HG02970 (cell line): Measurements from ENCODE around the gene SPAG9.
"Not testable (repeated sequence)": the region's sequence is repeated elsewhere in the genome, so short reads cannot be mapped to it uniquely, and the experiment has no call there.

Experiments
- ATAC-seq: cut with Tn5 transposase; IDR thresholded peaks from one replicate; pipeline ENCODE4 v1.9.1; 2021; ENCODE audit warnings: mild to moderate bottlenecking, moderate library complexity, moderate number of reproducible peaks; ENCODE audit not compliant: unreplicated experiment, low FRiP score

Gene SPAG9

DNA sequence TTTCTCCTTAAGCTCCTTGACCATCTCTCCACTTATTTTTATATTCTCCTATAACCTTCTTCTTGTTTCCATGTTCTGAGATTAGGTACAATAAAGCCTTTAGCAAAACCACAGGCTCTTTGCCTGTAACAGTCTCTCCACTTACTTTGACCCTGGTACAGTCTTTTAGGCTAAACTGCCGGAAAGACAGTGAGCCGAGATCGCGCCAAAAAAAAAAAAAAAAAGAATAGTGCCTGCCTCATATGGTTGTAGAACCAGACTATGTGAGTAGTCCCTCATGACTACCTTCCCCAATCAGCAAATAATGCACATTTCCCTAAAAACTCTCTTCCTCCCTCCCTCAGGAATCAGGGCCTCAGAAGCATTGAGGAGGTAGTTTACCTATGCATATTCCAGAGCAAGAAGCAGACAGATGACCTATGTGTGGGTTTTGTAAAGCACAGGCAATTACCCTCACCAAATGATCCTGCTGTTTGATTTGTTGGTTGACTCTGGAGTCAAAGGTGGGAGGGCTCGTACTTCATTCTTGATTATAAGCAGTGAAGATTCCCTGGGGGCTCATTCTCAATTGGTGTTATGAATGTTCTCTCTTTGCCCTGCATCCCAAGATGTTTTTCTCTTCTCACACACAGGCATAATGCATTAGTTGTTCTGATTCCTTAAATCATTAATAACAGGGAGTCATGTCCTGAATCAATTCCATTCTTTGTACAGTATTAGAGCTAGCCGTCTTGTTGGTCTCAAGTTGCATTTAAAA, 23.8 kb upstream of the SPAG9 start:
- ATAC-seq, result no peak

GRCh38 chr17:51142597-51142996, 21.9 kb upstream of the SPAG9 start:
- no peak for ATAC-seq

DNA sequence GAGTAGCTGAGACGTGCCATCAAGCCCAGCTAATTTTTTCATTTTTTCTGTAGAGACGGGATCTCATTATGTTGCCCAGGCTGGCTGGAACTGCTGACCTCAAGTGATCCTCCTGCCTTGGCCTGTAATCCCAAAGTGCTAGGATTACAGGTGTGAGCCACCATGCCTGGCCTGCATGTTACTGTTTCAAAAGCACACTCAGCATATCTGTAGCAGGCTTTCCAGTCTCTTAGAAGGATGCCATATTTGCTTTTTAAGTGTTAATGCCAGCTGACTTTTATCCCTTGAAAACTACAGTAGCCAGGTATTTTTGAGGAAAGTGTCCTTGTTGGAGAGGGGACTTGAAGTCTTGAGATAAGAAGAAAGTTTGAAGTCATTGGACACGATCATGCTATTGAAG, 15.3 kb upstream of the SPAG9 start:
- ATAC-seq, result no peak

- ATAC-seq, result no peak
These were observed 12.7 kb upstream of the SPAG9 start for GRCh38 chr17:51133365-51133764.

- ATAC-seq, result peak; percentile 70
These were observed 12.3 kb upstream of the SPAG9 start for GRCh38 chr17:51132964-51133319.

- ATAC-seq, result no peak
These were observed 7.4 kb upstream of the SPAG9 start for GRCh38 chr17:51128076-51128475.

DNA sequence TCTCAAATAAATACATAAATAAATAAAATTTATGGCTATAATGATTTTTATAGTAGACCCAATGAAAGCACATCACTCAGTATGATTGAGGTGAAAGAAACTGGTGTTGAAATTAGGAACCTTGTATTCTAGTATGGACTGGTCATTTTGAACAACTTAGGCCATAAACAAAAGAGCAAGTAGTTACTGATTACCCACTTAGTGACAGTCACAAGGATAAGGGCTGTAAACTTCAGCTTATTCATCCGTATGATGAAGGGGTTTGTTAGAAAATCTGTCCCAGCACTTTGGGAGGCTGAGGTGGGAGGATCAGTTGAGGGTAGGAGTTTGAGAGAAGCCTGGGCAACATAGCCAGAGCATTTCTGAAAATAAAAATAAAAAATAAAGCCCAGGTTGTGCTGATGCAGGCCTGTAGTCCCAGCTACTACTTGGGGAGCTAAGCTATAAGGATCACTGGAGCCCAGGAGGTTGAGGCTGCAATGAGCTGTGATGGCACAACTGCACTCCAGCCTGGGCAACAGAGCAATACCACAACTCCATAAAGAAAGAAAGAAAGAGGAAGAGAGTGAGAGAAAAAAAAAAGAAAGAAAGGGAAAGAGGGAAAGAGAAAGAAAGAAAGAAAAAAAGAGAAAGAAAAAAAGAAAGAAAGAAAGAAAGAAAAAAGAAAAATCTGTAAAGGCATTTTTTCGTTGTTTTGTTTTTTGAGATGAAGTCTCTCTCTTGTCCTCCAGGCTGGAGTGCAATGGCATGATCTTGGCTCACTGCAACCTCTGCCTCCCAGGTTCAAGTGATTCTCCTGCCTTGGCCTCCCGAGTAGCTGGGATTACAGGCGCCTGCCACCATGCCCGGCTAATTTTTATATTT, 4.2 kb upstream of the SPAG9 start:
- no peak for ATAC-seq

GRCh38 chr17:51122473-51123115, 1.9 kb upstream of the SPAG9 start:
- not testable (repeated sequence) for ATAC-seq

- no peak for ATAC-seq
These were observed 1.2 kb upstream of the SPAG9 start for GRCh38 chr17:51121620-51122472.

- no peak for ATAC-seq
These were observed 320 bp downstream of the SPAG9 start for GRCh38 chr17:51120357-51120738.

GRCh38 chr17:51119415-51120356, 982 bp downstream of the SPAG9 start:
- ATAC-seq, result peak; percentile 11

DNA sequence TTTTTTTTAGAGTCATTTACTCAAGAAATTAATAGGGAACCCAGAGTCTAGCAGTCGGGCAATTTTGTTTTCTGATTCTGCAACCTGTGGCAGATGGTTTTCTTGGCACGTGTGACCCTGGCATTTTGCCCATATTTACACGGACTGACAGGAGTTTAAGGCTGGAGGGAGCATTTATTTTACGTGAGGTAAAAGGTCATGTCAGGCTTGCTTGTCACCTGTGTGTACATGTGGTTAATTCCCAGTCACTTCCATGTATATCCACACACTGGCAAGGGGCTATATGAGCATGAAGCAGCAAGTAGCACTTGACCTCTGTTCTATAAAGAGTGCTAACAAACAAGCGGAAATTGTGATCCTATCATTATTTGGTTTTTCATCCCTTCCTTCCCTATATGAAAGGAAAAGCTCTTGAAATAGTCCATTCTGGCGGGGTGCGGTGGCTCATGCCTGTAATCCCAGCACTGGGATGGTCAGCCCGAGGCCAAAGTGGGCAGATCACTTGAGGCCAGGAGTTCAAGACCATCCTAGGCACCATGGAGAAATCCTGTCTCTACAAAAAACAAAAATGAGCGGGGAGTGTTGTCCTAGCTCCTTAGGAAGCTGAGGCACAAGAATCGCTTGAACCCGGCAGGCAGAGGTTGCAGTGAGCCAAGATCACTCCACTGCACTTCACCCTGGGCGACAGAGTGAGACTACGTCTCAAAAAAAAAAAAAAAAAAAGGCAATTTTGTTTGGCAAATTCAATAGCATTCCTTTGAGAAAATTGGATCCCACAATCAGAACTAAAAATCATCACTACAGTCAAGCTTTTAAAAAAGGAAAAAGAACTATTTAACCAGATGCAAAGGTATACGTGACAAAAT, 2.1 kb downstream of the SPAG9 start:
- ATAC-seq, result no peak

- ATAC-seq, result no peak
These were observed 5.5 kb downstream of the SPAG9 start for GRCh38 chr17:51115179-51115578.

GRCh38 chr17:51112303-51113222, 8.1 kb downstream of the SPAG9 start:
- not testable (repeated sequence) for ATAC-seq

DNA sequence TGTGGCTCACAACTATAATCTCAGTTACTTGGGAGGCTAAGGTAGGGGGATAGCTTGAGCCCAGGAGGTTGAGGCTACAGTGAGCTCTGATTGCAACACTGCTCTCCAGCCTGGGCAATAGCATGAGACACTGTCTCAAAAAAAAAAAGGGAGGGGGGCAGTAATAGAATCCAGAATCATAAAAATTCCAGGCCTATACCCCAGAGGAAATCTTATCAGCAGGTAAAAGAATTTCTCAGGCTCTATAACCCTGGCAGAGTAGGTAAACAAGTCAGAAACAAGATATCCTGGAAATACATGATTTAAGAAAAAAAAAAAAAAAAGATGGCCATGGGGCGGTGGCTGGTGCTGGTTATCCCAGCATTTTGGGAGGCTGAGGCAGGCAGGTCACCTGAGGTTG, 12.9 kb downstream of the SPAG9 start:
- no peak for ATAC-seq

GRCh38 chr17:51103451-51103850, 17.2 kb downstream of the SPAG9 start:
- ATAC-seq, result no peak

DNA sequence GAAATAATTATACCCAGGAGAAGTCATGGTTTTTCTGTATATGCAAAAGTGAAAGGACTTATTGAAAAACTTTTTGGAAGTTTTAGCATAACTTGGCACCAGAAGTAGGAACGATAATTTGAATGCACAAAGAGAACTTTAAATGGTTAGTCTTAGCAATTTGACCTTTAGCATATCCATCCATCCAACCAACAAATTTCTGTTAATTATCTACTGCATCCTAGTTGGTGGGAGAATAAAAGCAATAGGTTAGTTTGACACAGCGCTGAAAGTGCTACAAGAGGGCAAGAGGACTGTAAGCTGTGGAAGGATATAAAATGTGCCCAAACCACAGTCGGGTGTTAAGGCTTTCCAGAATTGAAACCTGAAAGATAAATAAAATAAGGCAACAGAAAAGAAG, 17.6 kb downstream of the SPAG9 start:
- no peak for ATAC-seq
